Fibroblast of the aortic adventitia (primary cell): ENCODE results near the gene SORL1. TPM values are rescaled to one million over a fixed set of nuclear protein-coding genes. Genes with fewer than 3 reads are reported as not detected.

Source experiments
- DNase-seq: peaks from one replicate; pipeline ENCODE4 v3.0.0-alpha.2; 2010; ENCODE audit warnings: low read depth
- H3K4me3 ChIP-seq: 2 replicates; pipeline ENCODE4 v1.5.1; 2011; ENCODE audit warnings: low read depth, mild to moderate bottlenecking, control low read depth, low read length, moderate library complexity
- total RNA-seq: library from RNA; depleted of rRNA; stranded (reverse); fragments of >200 nt; gene quantifications from 2 replicates; pipeline ENCODE4 v1.2.3, GENCODE V29; 2012; ENCODE audit warnings: low replicate concordance
- TF ChIP-seq, protein P1 (sequence below): IDR thresholded peaks from 2 replicates; pipeline ENCODE4 v1.5.1; 2011; ENCODE audit warnings: mild to moderate bottlenecking, low read length, control low read depth, inconsistent platforms; ENCODE audit not compliant: insufficient read depth

The SORL1 gene
- total RNA-seq, 1 donor: 1.2 TPM

DNA sequence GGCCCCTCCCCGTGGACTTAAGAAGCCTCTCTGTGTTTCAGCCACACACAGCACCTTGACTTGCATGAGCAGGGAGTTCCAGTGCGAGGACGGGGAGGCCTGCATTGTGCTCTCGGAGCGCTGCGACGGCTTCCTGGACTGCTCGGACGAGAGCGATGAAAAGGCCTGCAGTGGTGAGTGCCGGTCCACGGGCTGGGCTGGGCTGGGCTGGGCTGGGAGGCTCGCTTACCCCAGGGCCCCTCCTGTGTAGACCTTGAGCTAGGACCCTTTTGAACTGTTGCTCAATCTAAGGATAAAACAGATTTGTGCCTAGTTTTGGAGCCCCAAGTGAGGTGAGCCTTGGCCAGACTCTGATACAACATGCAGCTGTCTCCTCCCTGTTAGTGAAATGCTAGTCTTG is 152.0 kb downstream of the SORL1 start:
- H3K4me3 ChIP-seq: no peak overlapping the region
- DNase-seq: no peak
- TF ChIP-seq, protein P1, sequence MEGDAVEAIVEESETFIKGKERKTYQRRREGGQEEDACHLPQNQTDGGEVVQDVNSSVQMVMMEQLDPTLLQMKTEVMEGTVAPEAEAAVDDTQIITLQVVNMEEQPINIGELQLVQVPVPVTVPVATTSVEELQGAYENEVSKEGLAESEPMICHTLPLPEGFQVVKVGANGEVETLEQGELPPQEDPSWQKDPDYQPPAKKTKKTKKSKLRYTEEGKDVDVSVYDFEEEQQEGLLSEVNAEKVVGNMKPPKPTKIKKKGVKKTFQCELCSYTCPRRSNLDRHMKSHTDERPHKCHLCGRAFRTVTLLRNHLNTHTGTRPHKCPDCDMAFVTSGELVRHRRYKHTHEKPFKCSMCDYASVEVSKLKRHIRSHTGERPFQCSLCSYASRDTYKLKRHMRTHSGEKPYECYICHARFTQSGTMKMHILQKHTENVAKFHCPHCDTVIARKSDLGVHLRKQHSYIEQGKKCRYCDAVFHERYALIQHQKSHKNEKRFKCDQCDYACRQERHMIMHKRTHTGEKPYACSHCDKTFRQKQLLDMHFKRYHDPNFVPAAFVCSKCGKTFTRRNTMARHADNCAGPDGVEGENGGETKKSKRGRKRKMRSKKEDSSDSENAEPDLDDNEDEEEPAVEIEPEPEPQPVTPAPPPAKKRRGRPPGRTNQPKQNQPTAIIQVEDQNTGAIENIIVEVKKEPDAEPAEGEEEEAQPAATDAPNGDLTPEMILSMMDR: no peak

DNA sequence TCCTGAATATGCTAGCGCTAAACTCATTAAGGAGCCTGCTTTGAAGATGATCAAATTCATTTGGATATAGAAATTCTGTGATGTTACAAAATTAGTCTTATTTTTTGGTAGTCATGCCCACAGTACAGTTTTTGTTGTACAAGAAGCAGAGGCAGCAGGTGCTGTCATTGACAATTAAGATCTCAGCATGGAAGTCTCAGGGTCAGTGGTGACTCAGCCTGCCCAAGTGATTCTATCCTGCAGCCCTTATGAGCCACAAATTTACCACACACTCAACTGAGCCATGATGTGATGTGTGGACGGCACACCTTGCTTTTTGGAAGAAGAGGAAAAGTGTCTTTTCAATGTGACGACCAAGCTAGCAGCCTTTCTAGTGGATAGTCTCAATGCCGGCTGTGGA is 154.2 kb downstream of the SORL1 start:
- DNase-seq: no peak

DNA sequence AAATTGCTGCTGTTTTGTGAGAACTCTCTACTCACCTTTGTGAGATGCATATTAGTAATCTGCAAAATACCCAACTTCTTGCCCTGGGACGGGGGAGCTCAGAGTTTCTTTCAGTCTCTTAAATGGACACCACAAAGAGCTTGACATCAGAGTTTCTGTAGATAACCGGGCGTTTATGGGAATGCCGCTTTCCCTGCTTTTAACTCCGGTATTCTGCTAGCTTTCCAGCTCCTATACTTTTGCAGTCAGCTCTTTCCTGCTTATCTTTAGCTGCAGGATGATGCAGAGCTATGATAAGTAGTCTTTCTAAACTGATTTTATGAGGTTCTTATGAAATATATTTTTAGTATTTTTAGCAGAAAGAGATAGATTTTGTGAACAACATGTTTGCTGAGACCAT is 155.2 kb downstream of the SORL1 start:
- TF ChIP-seq, protein P1: no peak
- DNase-seq: no peak
- no peak overlapping the region for H3K4me3 ChIP-seq

More for the DNA sequence above, 154.2 kb downstream of the SORL1 start:
- TF ChIP-seq, protein P1: no peak
- H3K4me3 ChIP-seq: no peak overlapping the region

DNA sequence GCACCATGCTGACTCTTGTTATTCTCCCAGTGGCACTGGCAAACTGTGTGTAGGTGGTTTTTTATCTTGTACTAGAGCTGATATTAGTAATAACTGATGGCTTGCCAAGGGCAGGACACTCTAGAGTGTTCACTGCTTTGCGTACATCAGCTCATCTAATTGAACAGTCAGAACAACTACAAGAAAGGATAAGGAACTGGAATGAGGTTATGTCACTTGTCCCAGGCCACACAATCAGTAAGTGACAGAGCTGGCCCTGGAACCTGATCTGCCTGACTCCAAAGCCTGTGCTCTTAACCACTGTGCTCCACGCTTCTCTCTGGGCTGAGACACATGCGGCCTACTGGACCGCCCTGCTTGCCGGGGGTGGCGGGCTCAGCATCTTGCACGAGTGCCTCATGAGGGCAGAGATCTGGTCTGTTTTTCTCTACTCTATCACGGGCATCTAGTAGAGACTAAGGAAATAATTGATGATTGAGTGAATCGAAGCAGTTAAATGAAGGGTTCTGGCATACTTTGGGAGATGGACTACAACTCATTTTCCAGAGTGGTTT is 156.5 kb downstream of the SORL1 start:
- no peak for DNase-seq
- no peak overlapping the region for H3K4me3 ChIP-seq
- TF ChIP-seq, protein P1: no peak

DNA sequence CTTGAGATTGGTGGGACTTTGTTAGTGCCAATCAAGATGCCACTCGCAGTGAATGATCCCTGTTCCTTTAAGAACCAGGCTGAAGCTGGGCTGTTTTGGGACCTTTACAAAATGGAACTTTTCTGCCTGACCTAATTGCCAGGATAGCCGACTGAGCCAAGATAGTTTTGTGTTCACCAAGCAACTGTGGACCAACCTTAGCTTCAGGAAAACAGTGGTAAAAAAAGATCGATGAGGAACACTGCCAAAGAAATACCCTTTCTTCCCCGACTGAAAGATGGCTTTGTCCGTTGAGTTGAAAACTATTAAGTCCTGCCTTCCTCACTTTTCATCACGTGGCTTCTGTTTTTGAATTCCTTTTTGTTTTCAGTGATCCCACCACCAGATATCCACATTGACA is 158.6 kb downstream of the SORL1 start:
- DNase-seq: no peak

DNA sequence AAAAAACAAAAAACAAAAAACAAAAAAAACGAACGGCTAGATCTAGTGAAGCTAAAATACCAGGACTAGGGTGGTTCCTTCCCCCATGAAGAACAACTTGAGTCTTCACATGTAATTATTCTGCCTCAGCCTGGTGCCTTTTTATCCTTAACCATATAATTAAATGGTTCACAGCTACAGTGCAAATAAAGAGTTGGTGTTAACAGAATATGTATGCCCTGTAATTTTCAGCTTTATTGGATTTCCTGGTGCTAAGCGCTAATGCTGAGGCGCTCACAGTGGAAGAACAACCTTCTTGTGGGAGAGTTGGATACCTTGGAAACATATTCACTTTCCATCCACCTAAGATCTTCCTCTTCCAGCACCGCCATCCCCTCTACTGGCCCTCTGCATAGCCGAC is 159.1 kb downstream of the SORL1 start:
- DNase-seq: no peak
- TF ChIP-seq, protein P1: no peak
- H3K4me3 ChIP-seq: no peak overlapping the region

More for the DNA sequence above, 158.6 kb downstream of the SORL1 start:
- TF ChIP-seq, protein P1: no peak
- H3K4me3 ChIP-seq: no peak overlapping the region

DNA sequence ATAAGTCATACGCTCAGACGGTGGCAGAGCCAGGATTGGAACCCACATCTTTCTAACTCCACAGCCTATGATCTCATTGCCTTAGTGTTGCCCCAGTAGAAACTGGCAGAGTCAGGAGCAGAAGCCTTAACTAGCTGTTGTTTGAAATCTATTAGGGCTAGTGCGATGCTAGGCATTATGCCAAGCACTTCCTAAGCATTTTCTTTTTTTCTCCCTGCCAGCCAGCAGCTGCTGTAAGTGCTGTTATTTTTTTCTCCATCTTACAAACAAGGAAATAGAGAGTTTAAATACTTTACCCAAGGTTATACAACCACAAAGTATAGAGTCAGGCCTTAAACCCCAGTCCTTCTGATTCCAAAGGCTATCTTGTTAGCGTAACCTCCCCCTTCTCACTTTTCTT is 161.6 kb downstream of the SORL1 start:
- H3K4me3 ChIP-seq: no peak overlapping the region
- peak; percentile 34 for DNase-seq
- TF ChIP-seq, protein P1: no peak
